IMR-90 (cell line): ENCODE results near the gene LNP1. TPM values are rescaled to one million over a fixed set of nuclear protein-coding genes. Genes with fewer than 3 reads are reported as not detected.

Experiments
- ATAC-seq: fragments of 200-7000 bp; cut with Tn5 transposase; 2 replicates; pipeline ENCODE4 v1.9.1; 2020; ENCODE audit warnings: low read depth, mild to moderate bottlenecking, moderate library complexity
- BruUV-seq: library from RNA; stranded (reverse); fragments of 400-500 nt; replicated peaks from 2 replicates; lab custom pipeline; 2021; lab: Mats Ljungman, UMichigan
- CTCF ChIA-PET: fragments of 300-600 bp; formaldehyde crosslinking; extraction: SDS; loops from one replicate; lab custom pipeline; 2021; ENCODE audit warnings: antibody characterized with exemption; lab: Yijun Ruan, JAX
- POLR2A ChIA-PET: fragments of 300-600 bp; sonication (Branson Sonifier 250); formaldehyde crosslinking; loops from one replicate; lab custom pipeline; 2022; ENCODE audit warnings: antibody characterized with exemption; ENCODE audit not compliant: unreplicated experiment; lab: Charles Lee
- DNase-seq: peaks from one replicate; pipeline ENCODE4 v3.0.0; 2013
- H2AFZ ChIP-seq: replicated peaks from 2 replicates; pipeline ENCODE3; 2013; ENCODE audit warnings: low read length, mild to moderate bottlenecking; ENCODE audit not compliant: poor library complexity
- H2AK5ac ChIP-seq: 2 replicates; pipeline ENCODE4 v1.6.1; 2013; ENCODE audit warnings: low read depth, low read length, inconsistent platforms
- H2AK9ac ChIP-seq: replicated peaks from 2 replicates; pipeline ENCODE3; 2013; ENCODE audit warnings: mild to moderate bottlenecking, low read depth, low read length, moderate library complexity; ENCODE audit not compliant: poor library complexity
- H2BK120ac ChIP-seq: 2 replicates; pipeline ENCODE4 v1.6.1; 2013; ENCODE audit warnings: low read depth, low read length, inconsistent platforms
- H2BK15ac ChIP-seq: 3 replicates; pipeline ENCODE4 v1.6.1; 2013; ENCODE audit warnings: low read depth, low read length, inconsistent platforms
- H2BK20ac ChIP-seq: 2 replicates; pipeline ENCODE4 v1.6.1; 2013; ENCODE audit warnings: low read depth, mild to moderate bottlenecking, inconsistent platforms, low read length, moderate library complexity
- H2BK5ac ChIP-seq: 2 replicates; pipeline ENCODE4 v1.6.1; 2013; ENCODE audit warnings: mild to moderate bottlenecking, low read depth, low read length, inconsistent platforms; ENCODE audit not compliant: poor library complexity, severe bottlenecking
- H3K14ac ChIP-seq: replicated peaks from 2 replicates; pipeline ENCODE4 v1.6.1; 2013; ENCODE audit warnings: low read depth, low read length, inconsistent platforms
- H3K18ac ChIP-seq: 2 replicates; pipeline ENCODE4 v1.6.1; 2013; ENCODE audit warnings: low read depth, low read length, control low read depth
- H3K23ac ChIP-seq: 2 replicates; pipeline ENCODE4 v1.6.1; 2013; ENCODE audit warnings: low read depth, low read length, inconsistent platforms
- H3K27ac ChIP-seq: 2 replicates; pipeline ENCODE4 v1.5.1; 2013; ENCODE audit warnings: mild to moderate bottlenecking, control low read depth, low read length; ENCODE audit not compliant: insufficient read depth
- H3K27me3 ChIP-seq: 2 replicates; pipeline ENCODE4 v1.6.1; 2013; ENCODE audit warnings: low read length; ENCODE audit not compliant: control insufficient read depth, insufficient read depth
- H3K36me3 ChIP-seq: 2 replicates; pipeline ENCODE4 v1.6.1; 2013; ENCODE audit warnings: low read length, mixed read lengths; ENCODE audit not compliant: control insufficient read depth, insufficient read depth
- H3K4ac ChIP-seq: 2 replicates; pipeline ENCODE4 v1.6.1; 2013; ENCODE audit warnings: low read depth, low read length, inconsistent platforms
- H3K4me1 ChIP-seq: 2 replicates; pipeline ENCODE4 v1.6.1; 2013; ENCODE audit warnings: low read length, mixed read lengths; ENCODE audit not compliant: control insufficient read depth, insufficient read depth
- H3K4me2 ChIP-seq: 2 replicates; pipeline ENCODE4 v1.6.1; 2013; ENCODE audit warnings: low read depth, mild to moderate bottlenecking, control low read depth, low read length, moderate library complexity
- H3K4me3 ChIP-seq: 2 replicates; pipeline ENCODE4 v1.5.1; 2013; ENCODE audit warnings: low read depth, mild to moderate bottlenecking, control low read depth, low read length, moderate library complexity; ENCODE audit not compliant: insufficient read depth
- H3K56ac ChIP-seq: 2 replicates; pipeline ENCODE4 v1.6.1; 2013; ENCODE audit warnings: low read length, inconsistent platforms; ENCODE audit not compliant: insufficient read depth; ENCODE audit errors: extremely low read depth
- H3K79me1 ChIP-seq, 2 experiments: 2 replicates each; pipeline ENCODE4 v1.6.1; 2013; ENCODE audit warnings: low read length in 2 of 2, inconsistent platforms in 1 of 2, low read depth in 1 of 2
- H3K9ac ChIP-seq: 2 replicates; pipeline ENCODE4 v1.6.1; 2013; ENCODE audit warnings: low read depth, low read length, control low read depth
- H3K9me1 ChIP-seq: 2 replicates; pipeline ENCODE4 v1.6.1; 2013; ENCODE audit warnings: low read length, inconsistent platforms; ENCODE audit not compliant: insufficient read depth
- H3K9me3 ChIP-seq: 2 replicates; pipeline ENCODE4 v1.6.1; 2013; ENCODE audit warnings: low read length; ENCODE audit not compliant: control insufficient read depth, insufficient read depth
- H4K20me1 ChIP-seq: 2 replicates; pipeline ENCODE4 v1.6.1; 2013; ENCODE audit warnings: low read length, inconsistent platforms; ENCODE audit not compliant: insufficient read depth
- H4K5ac ChIP-seq: 2 replicates; pipeline ENCODE4 v1.6.1; 2013; ENCODE audit warnings: mild to moderate bottlenecking, low read depth, low read length, control low read depth
- H4K8ac ChIP-seq, 2 experiments: 2 replicates each; pipeline ENCODE4 v1.6.1; 2013; ENCODE audit warnings: low read depth in 2 of 2, low read length in 2 of 2, control low read depth in 1 of 2, inconsistent platforms in 1 of 2
- H4K91ac ChIP-seq: 2 replicates; pipeline ENCODE4 v1.6.1; 2013; ENCODE audit warnings: low read depth, low read length, inconsistent platforms; ENCODE audit not compliant: insufficient read depth
- BHLHE40 ChIP-seq: fragments of 150-350 bp; IDR thresholded peaks from 2 replicates; pipeline ENCODE4 v1.6.1; 2016; ENCODE audit warnings: mild to moderate bottlenecking, low read depth, low read length
- CEBPB ChIP-seq: IDR thresholded peaks from 2 replicates; pipeline ENCODE4 v1.6.1; 2012; ENCODE audit warnings: low read depth, low read length, improper control_type of control experiment
- CHD1 ChIP-seq: IDR thresholded peaks from 2 replicates; pipeline ENCODE4 v1.6.1; 2012; ENCODE audit warnings: low read depth, low read length, improper control_type of control experiment
- FOS ChIP-seq: fragments of 150-350 bp; IDR thresholded peaks from 2 replicates; pipeline ENCODE4 v1.6.1; 2016; ENCODE audit warnings: low read depth, low read length
- MAFK ChIP-seq: IDR thresholded peaks from 2 replicates; pipeline ENCODE4 v1.6.1; 2012; ENCODE audit warnings: low read depth, low read length, improper control_type of control experiment
- MAZ ChIP-seq: IDR thresholded peaks from 2 replicates; pipeline ENCODE4 v1.6.1; 2012; ENCODE audit warnings: low read depth, mild to moderate bottlenecking, low read length, improper control_type of control experiment, moderate library complexity, borderline replicate concordance
- MXI1 ChIP-seq: IDR thresholded peaks from 2 replicates; pipeline ENCODE4 v1.6.1; 2012; ENCODE audit warnings: low read depth, mild to moderate bottlenecking, low read length, moderate library complexity, borderline replicate concordance
- NFE2L2 ChIP-seq: fragments of 150-350 bp; IDR thresholded peaks from 2 replicates; pipeline ENCODE4 v1.6.1; 2016; ENCODE audit warnings: low read depth, mild to moderate bottlenecking, low read length
- POLR2A ChIP-seq: IDR thresholded peaks from 2 replicates; pipeline ENCODE4 v1.6.1; 2012; ENCODE audit warnings: mild to moderate bottlenecking, low read depth, low read length
- RAD21 ChIP-seq: IDR thresholded peaks from 2 replicates; pipeline ENCODE4 v1.6.1; 2012; ENCODE audit warnings: low read length, improper control_type of control experiment
- RCOR1 ChIP-seq: IDR thresholded peaks from 2 replicates; pipeline ENCODE4 v1.6.1; 2012; ENCODE audit warnings: mild to moderate bottlenecking, low read length, improper control_type of control experiment; ENCODE audit not compliant: insufficient replicate concordance
- RFX5 ChIP-seq: IDR thresholded peaks from 2 replicates; pipeline ENCODE4 v1.8.0; 2012; ENCODE audit warnings: low read depth, mild to moderate bottlenecking, low read length, moderate library complexity
- SMC3 ChIP-seq: fragments of 150-350 bp; IDR thresholded peaks from 2 replicates; pipeline ENCODE4 v1.6.1; 2016; ENCODE audit warnings: low read depth, mild to moderate bottlenecking, antibody characterized with exemption, low read length, moderate library complexity
- WGBS, 2 experiments: methylation state at CpG; one replicate each; pipeline versions ENCODE4 v1.1.5 to v1.1.7; 2013; ENCODE audit warnings: missing lambda C conversion rate in 2 of 2; ENCODE audit not compliant: insufficient read length in 1 of 2; ENCODE audit errors: extremely low coverage in 2 of 2; 5-methylcytosine and 5-hydroxymethylcytosine counted together
- dilution Hi-C: fragments of 300-500 bp; cut with HindIII; formaldehyde crosslinking; loops from one replicate; pipeline ENCODE4 v1.14.3; 2018; ENCODE audit warnings: low sequenced_read_pairs; ENCODE audit not compliant: unreplicated experiment
- in situ Hi-C: fragments of 300-500 bp; cut with MboI; formaldehyde crosslinking; loops from 3 replicates; pipeline ENCODE4 v1.14.3; 2019; ENCODE audit warnings: low sequenced_read_pairs, inconsistent platforms, mixed read lengths
- intact Hi-C: fragments of 100-400 bp; cut with micrococcal nuclease; formaldehyde crosslinking; loops from 2 replicates; pipeline ENCODE4 v1.10.0; 2022
- polyA plus RNA-seq, 3 experiments: library from polyadenylated mRNA; depleted of rRNA; stranded (reverse); fragments of >200 nt; gene quantifications; 2 replicates each; pipeline ENCODE4 v1.2.3, GENCODE V29; 2012; ENCODE audit warnings: low replicate concordance in 1 of 3
- total RNA-seq: library from RNA; depleted of rRNA; stranded (reverse); fragments of >200 nt; gene quantifications from 2 replicates; pipeline ENCODE4 v1.2.3, GENCODE V29; 2012
- TF ChIP-seq, protein P1 (sequence below): conservative IDR thresholded peaks from 2 replicates; pipeline ENCODE4 v1.5.1; 2012; ENCODE audit warnings: mild to moderate bottlenecking, low read depth, low read length, improper control_type of control experiment
- TF ChIP-seq, protein P2 (sequence below): fragments of 150-350 bp; IDR thresholded peaks from 2 replicates; pipeline ENCODE4 v1.6.1; 2016; ENCODE audit warnings: low read depth, mild to moderate bottlenecking, low read length, moderate library complexity, borderline replicate concordance
- TF ChIP-seq, protein P3 (sequence below): fragments of 150-350 bp; IDR thresholded peaks from 2 replicates; pipeline ENCODE4 v1.6.1; 2017; ENCODE audit warnings: mild to moderate bottlenecking, antibody characterized with exemption, low read length, low read depth

Gene LNP1
- total and polyA plus RNA-seq, 2 of the 4 experiments (the other 2 are of a cell fraction): 2.2 to 2.4 TPM

DNA sequence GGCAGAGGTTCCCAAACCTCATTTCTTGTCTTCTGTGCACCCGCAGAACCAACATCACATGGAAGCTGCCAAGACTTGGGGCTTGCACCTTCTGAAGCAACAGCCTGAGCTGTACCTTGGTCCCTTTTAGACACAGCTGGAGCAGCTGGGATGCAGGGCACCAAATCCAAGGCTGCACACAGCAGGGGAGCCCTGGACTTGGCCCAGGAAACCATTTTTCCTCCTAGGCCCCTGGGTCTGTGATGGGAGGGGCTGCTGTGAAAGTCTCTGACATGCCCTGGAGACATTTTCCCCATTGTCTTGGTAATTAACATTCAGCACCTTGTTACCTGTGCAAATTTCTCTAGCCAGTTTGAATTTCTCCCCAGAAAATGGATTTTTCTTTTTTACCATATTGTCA lies 57.5 kb downstream of the LNP1 start:
- Histone ChIP-seq H2BK20ac (no peak overlapping the region), H2AK5ac (no peak overlapping the region), H3K9me3 (no peaks in the 10 kb centered on the region), H3K14ac (no peak overlapping the region), H2AK9ac (no peak overlapping the region), H3K23ac (no peak overlapping the region), H2BK120ac (no peak overlapping the region), H3K79me1 (no peaks in the 10 kb centered on the region), H2AFZ (no peak overlapping the region), H3K4me3 (no peak overlapping the region), H4K20me1 (no peaks in the 10 kb centered on the region), H3K9ac (no peak overlapping the region), H3K27me3 (no peaks in the 10 kb centered on the region), H4K5ac (no peak overlapping the region), H4K8ac (no peak overlapping the region), H3K4ac (no peak overlapping the region), H3K18ac (no peak overlapping the region), H2BK5ac (no peak overlapping the region), H3K9me1 (no peaks in the 10 kb centered on the region), H3K4me1 (no peaks in the 10 kb centered on the region), H3K36me3 (no peaks in the 10 kb centered on the region), H4K91ac (no peak overlapping the region), H3K4me2 (no peak overlapping the region), H3K56ac (no peak overlapping the region), H3K27ac (no peak overlapping the region), H2BK15ac (no peak overlapping the region)
- WGBS, 2 experiments: 83% methylated on average over 1 of the region's 1 CpG; no CpG with 5 or more reads in 1 of the 2 experiments
- no peak for TF ChIP-seq RAD21
- no peak for TF ChIP-seq FOS
- TF ChIP-seq, protein P1, sequence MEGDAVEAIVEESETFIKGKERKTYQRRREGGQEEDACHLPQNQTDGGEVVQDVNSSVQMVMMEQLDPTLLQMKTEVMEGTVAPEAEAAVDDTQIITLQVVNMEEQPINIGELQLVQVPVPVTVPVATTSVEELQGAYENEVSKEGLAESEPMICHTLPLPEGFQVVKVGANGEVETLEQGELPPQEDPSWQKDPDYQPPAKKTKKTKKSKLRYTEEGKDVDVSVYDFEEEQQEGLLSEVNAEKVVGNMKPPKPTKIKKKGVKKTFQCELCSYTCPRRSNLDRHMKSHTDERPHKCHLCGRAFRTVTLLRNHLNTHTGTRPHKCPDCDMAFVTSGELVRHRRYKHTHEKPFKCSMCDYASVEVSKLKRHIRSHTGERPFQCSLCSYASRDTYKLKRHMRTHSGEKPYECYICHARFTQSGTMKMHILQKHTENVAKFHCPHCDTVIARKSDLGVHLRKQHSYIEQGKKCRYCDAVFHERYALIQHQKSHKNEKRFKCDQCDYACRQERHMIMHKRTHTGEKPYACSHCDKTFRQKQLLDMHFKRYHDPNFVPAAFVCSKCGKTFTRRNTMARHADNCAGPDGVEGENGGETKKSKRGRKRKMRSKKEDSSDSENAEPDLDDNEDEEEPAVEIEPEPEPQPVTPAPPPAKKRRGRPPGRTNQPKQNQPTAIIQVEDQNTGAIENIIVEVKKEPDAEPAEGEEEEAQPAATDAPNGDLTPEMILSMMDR: no peak
- TF ChIP-seq MAFK: no peak
- no peak for TF ChIP-seq RFX5
- no peak for TF ChIP-seq CHD1
- TF ChIP-seq RCOR1: no peak
- TF ChIP-seq, protein P2, sequence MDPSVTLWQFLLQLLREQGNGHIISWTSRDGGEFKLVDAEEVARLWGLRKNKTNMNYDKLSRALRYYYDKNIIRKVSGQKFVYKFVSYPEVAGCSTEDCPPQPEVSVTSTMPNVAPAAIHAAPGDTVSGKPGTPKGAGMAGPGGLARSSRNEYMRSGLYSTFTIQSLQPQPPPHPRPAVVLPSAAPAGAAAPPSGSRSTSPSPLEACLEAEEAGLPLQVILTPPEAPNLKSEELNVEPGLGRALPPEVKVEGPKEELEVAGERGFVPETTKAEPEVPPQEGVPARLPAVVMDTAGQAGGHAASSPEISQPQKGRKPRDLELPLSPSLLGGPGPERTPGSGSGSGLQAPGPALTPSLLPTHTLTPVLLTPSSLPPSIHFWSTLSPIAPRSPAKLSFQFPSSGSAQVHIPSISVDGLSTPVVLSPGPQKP: no peak
- TF ChIP-seq NFE2L2: no peak
- TF ChIP-seq, protein P3, sequence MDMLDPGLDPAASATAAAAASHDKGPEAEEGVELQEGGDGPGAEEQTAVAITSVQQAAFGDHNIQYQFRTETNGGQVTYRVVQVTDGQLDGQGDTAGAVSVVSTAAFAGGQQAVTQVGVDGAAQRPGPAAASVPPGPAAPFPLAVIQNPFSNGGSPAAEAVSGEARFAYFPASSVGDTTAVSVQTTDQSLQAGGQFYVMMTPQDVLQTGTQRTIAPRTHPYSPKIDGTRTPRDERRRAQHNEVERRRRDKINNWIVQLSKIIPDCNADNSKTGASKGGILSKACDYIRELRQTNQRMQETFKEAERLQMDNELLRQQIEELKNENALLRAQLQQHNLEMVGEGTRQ: no peak
- TF ChIP-seq MXI1: no peak
- TF ChIP-seq MAZ: no peak
- TF ChIP-seq CEBPB: no peak
- no peak for TF ChIP-seq POLR2A
- no peak for TF ChIP-seq BHLHE40
- no peak for TF ChIP-seq SMC3
- BruUV-seq: no TSS peak
- intact Hi-C loops (no loop called here), in situ Hi-C loops (no loop called here), dilution Hi-C loops (no loop called here)
- DNase-seq: no peak
- ChIA-PET CTCF (no interaction called here), POLR2A (no interaction called here)
- no peak for ATAC-seq
